GM03348 (cell line): ENCODE results near the gene CCNJL.

Experiments
- DNase-seq: peaks from one replicate; pipeline ENCODE4 v3.0.0; 2012; ENCODE audit warnings: low spot score

CCNJL gene

GRCh38 chr5:160290751-160291150 is 21.6 kb downstream of the CCNJL start:
- no peak for DNase-seq

DNA sequence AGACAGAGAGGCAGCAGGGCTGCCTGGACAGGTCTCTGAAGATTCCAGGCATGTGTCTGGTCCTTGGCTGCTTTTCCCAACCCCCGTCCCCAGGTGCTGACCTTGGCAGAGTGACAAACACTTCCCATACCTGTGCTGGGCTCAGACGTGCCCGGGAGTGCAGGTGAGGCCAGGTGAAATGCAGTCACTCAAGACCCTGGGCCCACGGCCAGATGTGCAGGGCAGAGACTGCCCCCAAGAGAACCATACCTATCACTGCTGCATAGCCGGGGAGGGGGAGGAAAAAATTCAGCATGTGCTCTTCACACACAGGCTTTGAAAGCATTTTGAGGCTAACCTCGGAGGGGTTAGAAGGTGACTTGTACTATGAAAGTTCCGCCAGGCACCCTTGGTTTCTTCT is 22.6 kb downstream of the CCNJL start:
- DNase-seq: no peak

- no peak for DNase-seq
Measured at GRCh38 chr5:160289356-160289651, 23.1 kb downstream of the CCNJL start.

GRCh38 chr5:160287378-160288051 is 24.8 kb downstream of the CCNJL start:
- DNase-seq: no peak

GRCh38 chr5:160286947-160287346 is 25.4 kb downstream of the CCNJL start:
- DNase-seq: no peak

- DNase-seq: no peak
Measured at GRCh38 chr5:160285316-160285715, 27.0 kb downstream of the CCNJL start.

DNA sequence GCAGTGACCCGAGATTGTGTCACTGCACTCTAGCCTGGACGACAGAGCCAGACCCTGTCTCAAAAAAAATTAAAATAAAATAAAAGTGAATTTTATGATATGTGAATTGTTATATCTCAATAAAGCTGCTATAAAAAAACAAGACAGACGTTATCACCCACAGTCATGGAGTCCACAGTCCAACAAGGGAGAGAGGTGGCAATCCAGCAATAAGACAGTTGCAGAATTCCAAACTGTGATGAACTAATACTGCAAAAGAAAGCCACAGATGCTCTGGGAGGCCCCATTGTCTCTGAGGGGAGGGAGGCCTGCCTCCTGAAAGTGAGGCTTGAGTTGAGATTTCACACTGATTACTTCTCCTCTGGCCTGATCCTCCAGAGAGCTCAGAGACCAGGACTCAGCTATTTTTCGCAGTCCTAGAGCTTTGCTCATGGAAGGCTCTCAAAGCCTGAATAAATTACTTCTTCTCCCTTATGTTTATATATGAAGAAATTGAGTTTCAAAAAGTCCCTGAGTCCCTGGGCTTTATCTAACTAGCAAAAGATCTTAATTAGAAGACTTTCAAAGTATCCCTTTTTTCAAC is 28.0 kb downstream of the CCNJL start:
- no peak for DNase-seq

GRCh38 chr5:160281275-160281674 is 31.1 kb downstream of the CCNJL start:
- DNase-seq: no peak

DNA sequence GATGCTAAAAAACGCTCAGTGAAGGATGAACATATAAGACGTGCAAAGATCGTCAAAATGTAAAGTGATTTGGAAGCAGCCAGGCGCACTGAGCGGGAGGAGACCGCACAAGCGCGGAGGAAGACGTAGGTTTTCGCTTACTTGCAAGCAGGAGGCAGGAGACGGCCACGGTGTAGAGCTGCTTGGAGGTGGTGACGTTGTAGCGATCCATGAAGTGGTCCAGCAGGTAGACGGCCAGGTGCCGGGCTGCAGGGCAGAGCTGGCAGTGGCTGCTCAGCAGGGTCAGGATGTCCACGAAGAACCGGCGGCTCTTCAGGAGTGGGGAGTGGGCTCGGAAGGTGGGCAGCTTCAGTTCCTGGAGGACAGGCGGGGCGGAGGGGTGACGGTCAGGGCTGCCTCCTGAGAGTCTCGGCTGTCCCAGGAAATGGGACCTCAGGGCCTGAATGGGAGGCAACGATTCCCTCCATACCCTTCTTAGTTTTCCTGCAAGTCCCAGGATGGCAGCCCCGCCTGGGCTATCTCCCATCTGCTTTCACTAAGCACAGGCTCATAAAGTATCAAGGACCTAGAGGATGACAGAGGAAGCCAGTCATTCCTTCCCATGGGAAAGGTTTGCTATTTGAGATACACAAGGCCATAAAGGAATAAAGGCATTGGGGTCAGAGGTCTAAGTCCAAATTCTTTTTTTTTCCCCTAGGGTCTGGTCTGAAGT is 31.8 kb downstream of the CCNJL start:
- DNase-seq: no peak

- DNase-seq: no peak
Measured at GRCh38 chr5:160278343-160278742, 34.0 kb downstream of the CCNJL start.

DNA sequence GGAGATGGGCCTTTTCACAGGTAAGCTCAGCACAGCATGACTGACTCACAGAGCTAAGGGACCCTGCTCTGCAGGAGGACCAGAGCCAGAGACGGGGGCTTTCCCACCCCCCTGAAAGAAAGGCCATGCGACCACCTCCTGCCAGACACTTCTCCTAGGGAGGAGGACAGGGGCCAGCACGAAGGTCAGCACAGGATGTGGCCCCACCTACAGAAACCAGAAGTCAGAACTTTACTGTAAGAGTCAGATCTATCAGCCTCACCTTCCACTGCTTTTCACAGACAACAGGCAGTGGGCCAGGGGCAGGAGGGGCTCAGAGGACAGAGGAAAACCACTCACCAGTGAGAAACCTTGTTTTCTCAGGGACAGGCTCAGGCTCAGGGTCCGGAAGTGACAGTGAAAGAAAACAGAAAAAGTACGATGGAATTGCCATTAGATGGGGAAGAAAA is 37.9 kb downstream of the CCNJL start:
- no peak for DNase-seq

GRCh38 chr5:160272889-160273288 is 39.5 kb downstream of the CCNJL start:
- DNase-seq: no peak

GRCh38 chr5:160272264-160272663 is 40.1 kb downstream of the CCNJL start:
- no peak for DNase-seq

- DNase-seq: no peak
Measured at GRCh38 chr5:160271836-160272235, 40.5 kb downstream of the CCNJL start.

GRCh38 chr5:160271396-160271795 is 41.0 kb downstream of the CCNJL start:
- no peak for DNase-seq

GRCh38 chr5:160270704-160271103 is 41.7 kb downstream of the CCNJL start:
- no peak for DNase-seq

DNA sequence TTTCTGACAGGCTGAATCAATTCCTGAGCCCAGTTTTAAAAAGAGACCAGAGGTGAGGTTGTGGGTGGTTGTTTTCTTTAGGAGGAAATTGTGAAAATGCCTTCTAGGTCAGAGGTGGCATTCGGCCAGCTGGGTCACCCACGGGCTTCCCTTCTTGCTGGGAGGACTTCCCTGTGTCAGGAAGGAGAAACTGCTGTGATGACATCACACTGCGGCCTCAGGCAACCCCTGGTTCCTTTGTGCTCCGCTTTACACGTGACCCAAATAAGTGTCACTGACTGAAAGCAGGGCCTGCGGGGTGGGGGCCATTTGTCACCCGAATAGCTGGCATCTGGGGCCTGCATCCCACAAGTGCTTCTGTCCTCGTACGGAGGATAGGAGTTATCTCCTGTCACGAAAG is 43.3 kb downstream of the CCNJL start:
- peak; percentile 21 for DNase-seq

GRCh38 chr5:160268121-160268520 is 44.2 kb downstream of the CCNJL start:
- DNase-seq: no peak

DNA sequence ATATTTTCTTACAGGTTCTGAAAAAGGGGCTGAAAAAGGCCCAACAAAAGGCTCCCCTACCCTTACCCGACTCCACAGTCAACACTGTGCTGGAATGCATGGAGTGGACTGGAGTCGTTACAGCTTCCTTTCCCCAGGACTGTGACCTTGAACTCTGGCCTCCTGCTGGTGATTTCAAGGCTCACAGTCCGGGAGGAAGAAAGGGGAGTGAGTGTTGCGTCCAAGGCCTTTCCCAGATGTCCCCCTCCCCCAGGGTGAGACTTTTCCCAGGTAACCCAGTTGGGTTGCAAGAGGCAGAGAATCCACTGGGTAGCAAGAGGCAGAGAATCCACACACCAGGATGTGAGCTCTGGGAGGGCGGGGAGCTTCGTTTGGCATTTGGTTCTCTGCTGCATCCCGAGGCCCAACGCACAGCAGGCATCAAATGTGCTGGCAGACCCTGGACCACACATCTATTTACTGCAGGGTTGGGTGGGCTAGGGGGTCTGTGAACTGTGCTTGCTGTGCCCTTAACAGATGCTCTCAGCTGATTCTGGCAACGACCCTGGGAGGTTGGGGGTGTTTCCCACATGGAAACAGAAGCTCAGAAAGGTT is 45.5 kb downstream of the CCNJL start:
- no peak for DNase-seq

DNA sequence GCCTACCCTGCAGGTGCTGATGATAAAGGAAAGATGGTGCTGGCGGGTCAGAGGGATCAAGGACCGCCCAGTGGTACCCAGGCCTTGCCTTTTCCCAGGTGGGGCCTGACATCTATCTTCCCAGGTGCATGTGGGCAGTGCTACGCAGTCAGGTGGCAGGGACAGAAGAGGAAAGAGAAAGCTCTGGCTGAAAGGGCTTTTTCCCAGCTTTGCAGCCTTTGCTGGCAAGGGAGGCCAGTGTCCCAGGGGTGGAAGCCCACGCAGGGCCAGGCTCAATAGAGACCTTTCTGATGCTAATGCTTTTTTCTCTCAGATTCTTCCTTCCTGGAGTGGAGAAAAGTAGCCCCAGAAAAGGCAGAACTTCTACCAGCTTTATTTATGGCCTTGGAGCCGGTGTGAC is 46.3 kb downstream of the CCNJL start:
- no peak for DNase-seq

DNA sequence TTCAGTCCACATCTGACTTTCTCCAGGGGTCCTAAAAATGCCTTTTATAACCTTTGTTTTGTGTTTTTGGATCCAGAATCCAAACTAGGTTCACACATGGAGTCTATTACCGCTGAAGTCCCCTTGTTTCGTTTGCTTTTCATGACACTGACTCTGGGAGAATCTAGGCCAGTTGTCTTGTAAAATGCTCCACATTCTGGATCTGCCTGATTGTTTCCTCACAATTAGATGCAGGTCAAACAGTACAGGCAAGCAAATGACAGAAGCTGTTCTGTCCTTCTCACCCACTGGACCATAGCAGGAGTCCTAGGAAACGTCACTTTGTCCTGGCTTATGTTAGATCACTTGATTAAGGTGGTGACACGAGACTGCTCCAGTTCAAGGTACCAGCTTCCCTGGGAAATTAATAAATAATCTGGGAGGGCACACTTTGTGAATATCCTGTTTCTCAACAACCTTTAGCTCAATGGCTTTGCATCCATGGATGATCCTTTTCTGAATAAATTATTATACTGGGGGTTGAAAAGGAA is 49.0 kb downstream of the CCNJL start:
- DNase-seq: no peak

DNA sequence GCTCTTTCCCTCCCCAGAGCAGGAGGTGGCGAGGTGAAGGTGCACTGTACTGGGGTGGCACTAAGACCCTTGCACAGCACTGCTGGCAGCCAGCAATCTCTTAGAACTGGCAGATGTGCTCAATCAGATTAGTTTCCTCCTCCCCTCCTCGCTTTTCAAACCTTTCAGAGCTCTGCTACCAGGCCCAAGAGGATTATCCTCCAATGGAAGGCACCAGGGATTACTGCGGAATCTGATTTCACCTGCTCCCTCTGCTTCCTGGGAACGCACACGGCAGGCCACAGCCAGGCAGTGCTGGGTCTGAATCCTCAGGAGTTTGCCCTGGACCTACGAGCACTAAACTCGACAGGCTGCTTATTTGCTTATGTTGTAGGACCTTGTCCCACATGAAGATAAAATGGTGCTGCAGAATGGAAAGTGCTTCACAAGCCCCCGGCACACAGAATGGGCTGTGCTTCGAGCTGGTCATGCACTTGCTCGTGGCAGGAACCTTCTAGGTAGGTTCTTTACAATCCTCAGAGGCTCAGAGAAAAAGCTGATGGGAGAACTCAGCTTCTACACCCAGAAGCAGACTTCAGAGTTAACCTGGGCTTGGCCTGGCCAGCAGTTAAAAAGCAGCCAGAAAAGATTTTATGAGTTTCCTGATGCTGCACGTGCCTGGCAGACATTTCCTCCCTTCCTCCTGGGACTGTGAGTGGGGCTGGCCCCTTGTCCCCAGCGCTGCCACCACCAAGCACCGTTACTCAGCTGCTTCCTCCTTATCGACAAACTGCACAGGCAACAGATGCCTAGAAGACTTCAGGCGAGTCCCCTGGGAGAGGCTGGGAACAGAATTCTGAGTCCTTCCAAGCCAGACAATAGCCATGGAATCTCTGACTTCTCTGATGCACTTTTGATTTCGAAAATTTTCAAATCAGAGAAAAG is 50.0 kb downstream of the CCNJL start:
- no peak for DNase-seq
